CD14-positive monocyte (primary cell): ENCODE measurements around the gene IL3. TPM values are rescaled to one million over a fixed set of nuclear protein-coding genes. Genes with fewer than 3 reads are reported as not detected.

Source experiments
- DNase-seq, 3 donors: peaks; one replicate each; pipeline ENCODE4 v3.0.0-alpha.2; 2011 to 2022
- H2AFZ ChIP-seq: 2 replicates; pipeline ENCODE4 v1.6.0; 2012; ENCODE audit warnings: mild to moderate bottlenecking, low read depth, low read length, inconsistent platforms; ENCODE audit not compliant: insufficient read depth, poor library complexity, severe bottlenecking
- H3K27ac ChIP-seq, 2 donors: 1 replicate in 1 of 2; 2 replicates in 1 of 2; pipeline ENCODE4 v1.5.1; 2012 to 2013; ENCODE audit warnings: low read length in 2 of 2, control low read depth in 1 of 2, inconsistent platforms in 1 of 2, low read depth in 1 of 2, mild to moderate bottlenecking in 1 of 2
- H3K27me3 ChIP-seq, 2 donors: one replicate each; pipeline versions ENCODE4 v1.6.0 to v1.6.1; 2011 to 2013; ENCODE audit warnings: low read length in 2 of 2; ENCODE audit not compliant: control insufficient read depth in 2 of 2, insufficient read depth in 2 of 2
- H3K36me3 ChIP-seq, 2 donors: replicated peaks in 1 of 2; 1 replicate in 1 of 2; 2 replicates in 1 of 2; pipeline versions ENCODE4 v1.5.1 to v1.6.1; 2012 to 2013; ENCODE audit warnings: low read length in 2 of 2, control low read depth in 1 of 2, inconsistent platforms in 1 of 2, mild to moderate bottlenecking in 1 of 2; ENCODE audit not compliant: insufficient read depth in 2 of 2, control insufficient read depth in 1 of 2
- H3K4me1 ChIP-seq, 2 donors: 1 replicate in 1 of 2; 2 replicates in 1 of 2; pipeline versions ENCODE4 v1.5.1 to v1.6.1; 2012 to 2013; ENCODE audit warnings: low read length in 2 of 2, control low read depth in 1 of 2, inconsistent platforms in 1 of 2, mild to moderate bottlenecking in 1 of 2, moderate library complexity in 1 of 2; ENCODE audit not compliant: insufficient read depth in 2 of 2, control insufficient read depth in 1 of 2
- H3K4me2 ChIP-seq: replicated peaks from 2 replicates; pipeline ENCODE3; 2012; ENCODE audit warnings: low read length, moderate library complexity, mild to moderate bottlenecking; ENCODE audit not compliant: poor library complexity, severe bottlenecking; ENCODE audit errors: extremely low read depth
- H3K4me3 ChIP-seq, 3 experiments: fragments of 200-600 bp in 1 of 3; sonication (generic) in 1 of 3; replicated peaks in 1 of 3; 1 replicate in 2 of 3; 2 replicates in 1 of 3; pipeline ENCODE4 v1.5.1; 2011 to 2013; ENCODE audit warnings: low read length in 3 of 3, mild to moderate bottlenecking in 3 of 3, control low read depth in 2 of 3, low read depth in 2 of 3, inconsistent platforms in 1 of 3, moderate library complexity in 1 of 3
- H3K79me2 ChIP-seq: 2 replicates; pipeline ENCODE4 v1.6.0; 2012; ENCODE audit warnings: mild to moderate bottlenecking, control low read depth, inconsistent platforms, low read length, moderate library complexity; ENCODE audit not compliant: insufficient read depth
- H3K9ac ChIP-seq: 2 replicates; pipeline ENCODE4 v1.6.0; 2017; ENCODE audit warnings: low read length, mild to moderate bottlenecking; ENCODE audit not compliant: insufficient read depth, poor library complexity, severe bottlenecking
- H3K9me3 ChIP-seq, 2 donors: replicated peaks in 1 of 2; 1 replicate in 1 of 2; 2 replicates in 1 of 2; pipeline versions ENCODE4 v1.5.1 to v1.6.1; 2012 to 2013; ENCODE audit warnings: low read length in 2 of 2, control low read depth in 1 of 2; ENCODE audit not compliant: control insufficient read depth in 1 of 2, insufficient read depth in 1 of 2
- H4K20me1 ChIP-seq: 2 replicates; pipeline ENCODE4 v1.6.0; 2012; ENCODE audit warnings: mild to moderate bottlenecking, low read length, control low read depth, moderate library complexity; ENCODE audit not compliant: insufficient read depth
- H3K27ac Mint-ChIP-seq, 7 donors: one replicate each; pipeline ENCODE4 v1.8.0; 2020; ENCODE audit warnings: mild to moderate bottlenecking in 7 of 7, mixed read lengths in 7 of 7, moderate library complexity in 6 of 7, inconsistent platforms in 2 of 7
- H3K27me3 Mint-ChIP-seq, 3 donors: one replicate each; pipeline ENCODE4 v1.8.0; 2021 to 2022; ENCODE audit warnings: low read depth in 3 of 3, mild to moderate bottlenecking in 3 of 3, mixed read lengths in 3 of 3, moderate library complexity in 3 of 3, inconsistent platforms in 1 of 3
- H3K36me3 Mint-ChIP-seq, 2 donors: one replicate each; pipeline ENCODE4 v1.8.0; 2020; ENCODE audit warnings: mixed read lengths in 2 of 2, inconsistent platforms in 1 of 2, mild to moderate bottlenecking in 1 of 2
- H3K4me1 Mint-ChIP-seq: one replicate; pipeline ENCODE4 v1.8.0; 2020; ENCODE audit warnings: mild to moderate bottlenecking, mixed read lengths
- H3K4me3 Mint-ChIP-seq, 2 donors: one replicate each; pipeline ENCODE4 v1.8.0; 2020; ENCODE audit warnings: mild to moderate bottlenecking in 2 of 2, mixed read lengths in 2 of 2, moderate library complexity in 1 of 2
- H3K9me3 Mint-ChIP-seq, 7 donors: one replicate each; pipeline ENCODE4 v1.8.0; 2020 to 2022; ENCODE audit warnings: mixed read lengths in 7 of 7, mild to moderate bottlenecking in 6 of 7, moderate library complexity in 6 of 7, inconsistent platforms in 2 of 7
- CTCF ChIP-seq: fragments of 200-600 bp; IDR thresholded peaks from one replicate; pipeline ENCODE4 v1.8.0; 2022; ENCODE audit warnings: antibody characterized with exemption, mild to moderate bottlenecking
- WGBS: methylation state at CpG from one replicate; pipeline ENCODE4 v1.1.5; 2013; ENCODE audit warnings: missing lambda C conversion rate; ENCODE audit not compliant: insufficient coverage; 5-methylcytosine and 5-hydroxymethylcytosine counted together
- intact Hi-C, 2 donors: fragments of 100-400 bp; cut with micrococcal nuclease; formaldehyde crosslinking; loops; one replicate each; pipeline versions ENCODE4 v1.15.0 to v1.15.1; 2023
- polyA minus RNA-seq: library from RNA; depleted of rRNA, polyadenylated mRNA; stranded (reverse); fragments of >200 nt; gene quantifications from 2 replicates; pipeline ENCODE4 v1.2.3, GENCODE V29; 2012
- polyA plus RNA-seq, 3 donors: library from polyadenylated mRNA; depleted of rRNA in 1 of 3; unstranded in 2 of 3; stranded (reverse) in 1 of 3; fragments of 300-500 nt in 2 of 3; fragments of >200 nt in 1 of 3; fragmentation: Illumina TruSeq in 2 of 3; gene quantifications; 1 replicate in 2 of 3; 2 replicates in 1 of 3; pipeline ENCODE4 v1.2.3, GENCODE V29; 2012 to 2021
- total RNA-seq, 12 experiments: library from RNA in 1 of 12; stranded (reverse) in 1 of 12; fragments of 120-200 nt in 1 of 12; gene quantifications; one replicate each; pipeline ENCODE4 v1.2.4 and lab custom pipeline; 2013 to 2026; ENCODE audit warnings: mixed read lengths in 6 of 12, inconsistent platforms in 1 of 12

Gene IL3
- total RNA-seq (2013), result not detected
- polyA plus RNA-seq, result not detected
- not detected in 2 replicates for polyA minus RNA-seq
- 0 to 0.23 (median 0) reads per million in 11 experiments for total RNA-seq (lab: John Stamatoyannopoulos, UW)

GRCh38 chr5:132060501-132061161 is at the start of gene IL3:
Gene IL3 (plus strand): TSS chr5:132060655. CDS start chr5:132060707, 52 bp downstream.
- Histone ChIP-seq H3K9me3 (no peaks in the 10 kb centered on the region), H4K20me1 (no peaks in the 10 kb centered on the region), H3K79me2 (no peaks in the 10 kb centered on the region), H2AFZ (no peak within 1 kb of the TSS), H3K4me3 (no peak within 1 kb of the TSS), H3K36me3 (no peaks in the 10 kb centered on the region), H3K27ac (no peak within 1 kb of the TSS), H3K27me3 (no peaks in the 10 kb centered on the region), H3K4me2 (no peak within 1 kb of the TSS), H3K9ac (no peak within 1 kb of the TSS), H3K4me1 (no peaks in the 10 kb centered on the region)
- no peak within 1 kb of the TSS for H3K27ac Mint-ChIP-seq
- intact Hi-C loops, result no loop called here
- H3K9me3 Mint-ChIP-seq, result no peaks in the 10 kb centered on the region
- no peak for DNase-seq
- 90% methylated on average over 5 of the region's 16 CpGs for WGBS
- no peaks in the 10 kb centered on the region for H3K4me1 Mint-ChIP-seq
- no peak within 1 kb of the TSS for H3K4me3 Mint-ChIP-seq
- H3K36me3 Mint-ChIP-seq, result no peaks in the 10 kb centered on the region
- peaks cover 5 to 7% (median 6%) of the 10 kb centered on the region in 3 donors for H3K27me3 Mint-ChIP-seq
- TF ChIP-seq CTCF, result no peak

GRCh38 chr5:132010989-132011621 is 49.4 kb upstream of the IL3 start:
- Histone ChIP-seq H2AFZ (peak overlapping the region; percentile 63), H3K27ac (no peak overlapping the region), H3K4me2 (peak overlapping the region; percentile 68), H3K9me3 (peaks cover 0 to 14% of the 10 kb centered on the region in 2 donors), H3K36me3 (no peaks in the 10 kb centered on the region), H3K79me2 (no peaks in the 10 kb centered on the region), H3K4me1 (peaks cover 6 to 11% of the 10 kb centered on the region in 2 donors), H4K20me1 (no peaks in the 10 kb centered on the region), H3K27me3 (peaks cover 41 to 65% of the 10 kb centered on the region in 2 donors), H3K4me3 (peak overlapping the region in 1 of 3 experiments; percentile 64), H3K9ac (no peak overlapping the region)
- Mint-ChIP-seq H3K4me3 (peak overlapping the region; percentile 69 to 84), H3K4me1 (peaks cover 9% of the 10 kb centered on the region), H3K36me3 (peaks cover 0 to 2% of the 10 kb centered on the region in 2 donors), H3K27me3 (peaks cover 49 to 74% (median 57%) of the 10 kb centered on the region in 3 donors), H3K27ac (peak overlapping the region in 1 of 7 donors; percentile 46), H3K9me3 (peaks cover 0 to 12% (median 5%) of the 10 kb centered on the region in 7 donors)
- no peak for TF ChIP-seq CTCF
- DNase-seq, result no peak
- intact Hi-C loops, result no loop called here
- WGBS, result 16% methylated on average over 45 of the region's 46 CpGs
